HEK293 (cell line): Measurements from ENCODE around the gene TMPRSS5.

ENCODE experiments used
- CTCF ChIA-PET: fragments of 350-600 bp; formaldehyde crosslinking; extraction: SDS; loops from one replicate; lab custom pipeline; 2021; ENCODE audit warnings: antibody characterized with exemption; lab: Yijun Ruan, JAX
- POLR2A ChIA-PET: fragments of 300-600 bp; formaldehyde crosslinking; extraction: SDS; loops from one replicate; lab custom pipeline; 2020; ENCODE audit warnings: antibody characterized with exemption, inconsistent platforms; lab: Yijun Ruan, JAX
- H3K27ac ChIP-seq: fragments of 200-500 bp; sonication (Bioruptor generic); 2 replicates; pipeline ENCODE4 v1.5.1; 2014; ENCODE audit warnings: low read depth, low read length, control low read depth, inconsistent platforms; ENCODE audit errors: extremely low read depth
- H3K36me3 ChIP-seq, 2 experiments: fragments of 200-500 bp in 1 of 2; sonication (Bioruptor generic) in 1 of 2; 1 replicate in 1 of 2; 2 replicates in 1 of 2; pipeline ENCODE4 v1.5.1; 2014 to 2017; ENCODE audit warnings: inconsistent platforms in 2 of 2, low read length in 2 of 2; ENCODE audit not compliant: control insufficient read depth in 2 of 2, insufficient read depth in 1 of 2
- H3K4me1 ChIP-seq: fragments of 200-500 bp; sonication (Bioruptor generic); 2 replicates; pipeline ENCODE4 v1.5.1; 2014; ENCODE audit warnings: mild to moderate bottlenecking, low read length, inconsistent platforms; ENCODE audit not compliant: control insufficient read depth, insufficient read depth
- H3K4me3 ChIP-seq: 2 replicates; pipeline ENCODE4 v1.5.1; 2011; ENCODE audit warnings: low read depth, mild to moderate bottlenecking, control low read depth, low read length, moderate library complexity
- H3K9me3 ChIP-seq: fragments of 200-500 bp; sonication (Bioruptor generic); 2 replicates; pipeline ENCODE4 v1.5.1; 2014; ENCODE audit warnings: low read depth, low read length, inconsistent platforms; ENCODE audit not compliant: control insufficient read depth, insufficient read depth
- EGR2 ChIP-seq: fragments of 450-650 bp; formaldehyde crosslinking; IDR thresholded peaks from 2 replicates; pipeline ENCODE4 v1.5.1; 2016; ENCODE audit warnings: low read depth, missing biosample characterization, missing genetic modification characterization
- GLIS1 ChIP-seq: fragments of 450-650 bp; formaldehyde crosslinking; IDR thresholded peaks from 2 replicates; pipeline ENCODE4 v1.5.1; 2016; ENCODE audit warnings: missing biosample characterization, missing genetic modification characterization
- KLF1 ChIP-seq: fragments of 450-650 bp; formaldehyde crosslinking; IDR thresholded peaks from 2 replicates; pipeline ENCODE4 v1.5.1; 2016; ENCODE audit warnings: missing biosample characterization, missing genetic modification characterization
- KLF9 ChIP-seq: fragments of 450-650 bp; formaldehyde crosslinking; IDR thresholded peaks from 2 replicates; pipeline ENCODE4 v1.5.1; 2016; ENCODE audit warnings: missing biosample characterization, missing genetic modification characterization, low read depth
- SP7 ChIP-seq: fragments of 450-650 bp; formaldehyde crosslinking; IDR thresholded peaks from 2 replicates; pipeline ENCODE4 v1.5.1; 2016; ENCODE audit warnings: missing biosample characterization, missing genetic modification characterization
- WT1 ChIP-seq: fragments of 450-650 bp; formaldehyde crosslinking; IDR thresholded peaks from 2 replicates; pipeline ENCODE4 v1.5.1; 2016; ENCODE audit warnings: missing biosample characterization, missing genetic modification characterization
- ZBTB48 ChIP-seq: fragments of 450-650 bp; formaldehyde crosslinking; IDR thresholded peaks from 2 replicates; pipeline ENCODE4 v1.5.1; 2016; ENCODE audit warnings: missing biosample characterization, missing genetic modification characterization
- ZFHX2 ChIP-seq: fragments of 450-650 bp; formaldehyde crosslinking; conservative IDR thresholded peaks from 2 replicates; pipeline ENCODE4 v1.5.1; 2016; ENCODE audit warnings: missing biosample characterization, missing genetic modification characterization
- ZFP3 ChIP-seq: fragments of 450-650 bp; formaldehyde crosslinking; IDR thresholded peaks from 2 replicates; pipeline ENCODE4 v1.5.1; 2016; ENCODE audit warnings: low read depth, missing biosample characterization, missing genetic modification characterization
- ZNF140 ChIP-seq: fragments of 450-650 bp; formaldehyde crosslinking; IDR thresholded peaks from 2 replicates; pipeline ENCODE4 v1.5.1; 2016; ENCODE audit warnings: missing biosample characterization, missing genetic modification characterization
- ZNF2 ChIP-seq: fragments of 450-650 bp; formaldehyde crosslinking; IDR thresholded peaks from 2 replicates; pipeline ENCODE4 v1.5.1; 2016; ENCODE audit warnings: missing biosample characterization, missing genetic modification characterization
- ZNF335 ChIP-seq: fragments of 450-650 bp; formaldehyde crosslinking; conservative IDR thresholded peaks from 2 replicates; pipeline ENCODE4 v1.5.1; 2016; ENCODE audit warnings: missing biosample characterization, missing genetic modification characterization
- ZNF366 ChIP-seq: fragments of 450-650 bp; formaldehyde crosslinking; conservative IDR thresholded peaks from 2 replicates; pipeline ENCODE4 v1.5.1; 2016; ENCODE audit warnings: missing biosample characterization, missing genetic modification characterization
- ZNF768 ChIP-seq: fragments of 450-650 bp; formaldehyde crosslinking; IDR thresholded peaks from 2 replicates; pipeline ENCODE4 v1.5.1; 2018; ENCODE audit warnings: missing biosample characterization, mild to moderate bottlenecking, missing genetic modification characterization
- TF ChIP-seq, protein P1 (sequence below): fragments of 450-650 bp; formaldehyde crosslinking; IDR thresholded peaks from 2 replicates; pipeline ENCODE4 v1.5.1; 2016; ENCODE audit warnings: missing biosample characterization, missing genetic modification characterization
- TF ChIP-seq, protein P2 (sequence below): fragments of 450-650 bp; formaldehyde crosslinking; IDR thresholded peaks from 2 replicates; pipeline ENCODE4 v1.5.1; 2017; ENCODE audit warnings: missing biosample characterization, missing genetic modification characterization
- TF ChIP-seq, protein P3 (sequence below): fragments of 450-650 bp; formaldehyde crosslinking; IDR thresholded peaks from 2 replicates; pipeline ENCODE4 v1.5.1; 2016; ENCODE audit warnings: missing biosample characterization, missing genetic modification characterization, low read depth
- TF ChIP-seq, protein P4 (sequence below): fragments of 450-650 bp; formaldehyde crosslinking; IDR thresholded peaks from 2 replicates; pipeline ENCODE4 v1.5.1; 2016; ENCODE audit warnings: missing biosample characterization, missing genetic modification characterization
- TF ChIP-seq, protein P5 (sequence below): fragments of 450-650 bp; formaldehyde crosslinking; IDR thresholded peaks from 2 replicates; pipeline ENCODE4 v1.5.1; 2016; ENCODE audit warnings: missing biosample characterization, missing genetic modification characterization
- TF ChIP-seq, protein P6 (sequence below): fragments of 450-650 bp; formaldehyde crosslinking; IDR thresholded peaks from 2 replicates; pipeline ENCODE4 v1.5.1; 2016; ENCODE audit warnings: missing biosample characterization, missing genetic modification characterization
- TF ChIP-seq, protein P7 (sequence below): fragments of 450-650 bp; formaldehyde crosslinking; IDR thresholded peaks from 2 replicates; pipeline ENCODE4 v1.5.1; 2017; ENCODE audit warnings: missing biosample characterization, missing genetic modification characterization

Gene TMPRSS5

DNA sequence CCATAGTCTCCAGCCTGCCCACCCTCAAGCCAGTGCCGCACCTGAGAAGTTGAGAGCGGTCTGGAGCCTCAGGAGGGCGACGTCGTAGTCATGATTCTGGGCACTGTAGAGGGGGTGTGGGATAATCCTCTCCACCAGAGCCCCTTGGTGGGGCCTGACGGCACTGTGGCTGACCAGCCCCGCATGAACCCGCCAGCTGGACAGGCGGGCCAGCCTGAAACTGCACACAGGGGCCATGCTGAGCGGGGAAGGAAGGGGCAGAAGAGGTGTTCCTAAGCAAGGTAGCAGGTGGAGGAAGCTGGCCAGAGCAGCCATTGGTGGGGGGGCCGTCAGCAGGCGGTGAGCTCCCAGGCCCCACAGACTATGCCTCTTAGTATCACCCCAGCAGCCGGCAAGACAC is 13.1 kb downstream of the TMPRSS5 start (continued):
- no peak for TF ChIP-seq ZNF140 (tag by site-specific recombination)

DNA sequence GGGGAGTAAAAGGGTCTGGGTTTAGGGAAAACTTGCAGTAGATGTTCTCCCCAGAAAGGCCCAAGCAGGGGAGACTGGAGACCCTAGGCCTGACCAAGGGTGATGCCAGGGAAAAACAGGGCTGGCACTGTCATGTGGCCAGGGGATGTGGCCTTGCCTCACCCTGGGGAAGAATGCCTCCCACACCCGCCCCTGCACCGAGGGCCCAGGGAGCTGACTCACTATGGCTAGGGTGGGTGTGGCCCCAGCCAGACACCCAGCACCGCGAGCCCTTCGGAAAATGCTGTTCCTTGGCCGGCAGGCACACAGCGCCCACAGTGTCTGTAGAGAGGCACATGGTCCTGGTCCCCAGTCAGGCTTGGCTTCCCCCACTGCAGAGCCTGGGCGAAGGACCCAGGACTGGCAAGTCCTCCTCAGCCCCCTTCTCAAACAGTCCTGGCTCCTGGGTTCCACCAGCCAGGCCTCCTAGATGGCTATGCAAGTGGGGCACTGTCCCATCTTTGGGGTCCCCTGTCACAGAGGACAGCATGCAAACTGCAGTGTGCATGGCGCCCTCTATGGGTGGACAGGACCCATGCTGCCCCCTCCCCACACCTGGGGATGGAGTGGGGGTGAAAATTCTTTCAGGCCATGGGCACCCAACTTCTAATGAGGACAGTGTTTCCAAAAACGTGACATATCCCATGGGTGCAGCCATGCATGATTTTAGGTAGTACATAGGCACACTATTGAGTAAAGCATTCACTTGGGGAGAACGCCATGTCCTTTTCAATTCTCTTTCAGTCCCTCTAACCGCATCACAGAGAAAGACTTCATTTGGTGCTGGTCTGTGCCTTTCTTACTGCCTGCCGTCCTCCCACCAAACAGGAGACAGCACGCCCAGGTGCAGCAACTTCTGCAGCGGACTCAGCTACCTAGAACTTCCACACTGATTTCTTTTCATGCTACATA is 15.2 kb downstream of the TMPRSS5 start:
- H3K27ac ChIP-seq = no peak overlapping the region
- ChIA-PET POLR2A (no interaction called here), CTCF (interaction anchor here (0.5 to 1.2 kb wide), 12 partner anchors 12 to 744 kb away, joined by 3 to 7 read pairs (median 3); no protein-coding TSS in a partner anchor)
- no peaks in the 10 kb centered on the region for H3K36me3 ChIP-seq
- H3K4me1 ChIP-seq = no peaks in the 10 kb centered on the region
- no peak overlapping the region for H3K4me3 ChIP-seq
- H3K9me3 ChIP-seq = no peaks in the 10 kb centered on the region
- TF ChIP-seq, protein P1, sequence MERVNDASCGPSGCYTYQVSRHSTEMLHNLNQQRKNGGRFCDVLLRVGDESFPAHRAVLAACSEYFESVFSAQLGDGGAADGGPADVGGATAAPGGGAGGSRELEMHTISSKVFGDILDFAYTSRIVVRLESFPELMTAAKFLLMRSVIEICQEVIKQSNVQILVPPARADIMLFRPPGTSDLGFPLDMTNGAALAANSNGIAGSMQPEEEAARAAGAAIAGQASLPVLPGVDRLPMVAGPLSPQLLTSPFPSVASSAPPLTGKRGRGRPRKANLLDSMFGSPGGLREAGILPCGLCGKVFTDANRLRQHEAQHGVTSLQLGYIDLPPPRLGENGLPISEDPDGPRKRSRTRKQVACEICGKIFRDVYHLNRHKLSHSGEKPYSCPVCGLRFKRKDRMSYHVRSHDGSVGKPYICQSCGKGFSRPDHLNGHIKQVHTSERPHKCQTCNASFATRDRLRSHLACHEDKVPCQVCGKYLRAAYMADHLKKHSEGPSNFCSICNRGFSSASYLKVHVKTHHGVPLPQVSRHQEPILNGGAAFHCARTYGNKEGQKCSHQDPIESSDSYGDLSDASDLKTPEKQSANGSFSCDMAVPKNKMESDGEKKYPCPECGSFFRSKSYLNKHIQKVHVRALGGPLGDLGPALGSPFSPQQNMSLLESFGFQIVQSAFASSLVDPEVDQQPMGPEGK (tag by site-specific recombination) = peak; percentile 54; the same call in 1 of the 2 replicates
- TF ChIP-seq EGR2 (tag by site-specific recombination) (peak; percentile 87), ZNF335 (peak; percentile 35; the same call in 1 of the 2 replicates), ZFHX2 (tag by site-specific recombination) (peak; percentile 94), ZBTB48 (peak; percentile 49), SP7 (tag by site-specific recombination) (peak; percentile 16; the same call in 1 of the 2 replicates), ZNF768 (tag by site-specific recombination) (no peak), ZNF366 (no peak), KLF1 (tag by site-specific recombination) (peak; percentile 96), KLF9 (tag by site-specific recombination) (peak; percentile 88), ZNF2 (0 out of 2 replicates have a peak, but pooled peaks have one; percentile 43), GLIS1 (tag by site-specific recombination) (peak; percentile 34; the same call in 1 of the 2 replicates), ZNF140 (tag by site-specific recombination) (no peak), ZFP3 (tag by site-specific recombination) (no peak), WT1 (tag by site-specific recombination) (0 out of 2 replicates have a peak, but pooled peaks have one; percentile 49)
- TF ChIP-seq, protein P2, sequence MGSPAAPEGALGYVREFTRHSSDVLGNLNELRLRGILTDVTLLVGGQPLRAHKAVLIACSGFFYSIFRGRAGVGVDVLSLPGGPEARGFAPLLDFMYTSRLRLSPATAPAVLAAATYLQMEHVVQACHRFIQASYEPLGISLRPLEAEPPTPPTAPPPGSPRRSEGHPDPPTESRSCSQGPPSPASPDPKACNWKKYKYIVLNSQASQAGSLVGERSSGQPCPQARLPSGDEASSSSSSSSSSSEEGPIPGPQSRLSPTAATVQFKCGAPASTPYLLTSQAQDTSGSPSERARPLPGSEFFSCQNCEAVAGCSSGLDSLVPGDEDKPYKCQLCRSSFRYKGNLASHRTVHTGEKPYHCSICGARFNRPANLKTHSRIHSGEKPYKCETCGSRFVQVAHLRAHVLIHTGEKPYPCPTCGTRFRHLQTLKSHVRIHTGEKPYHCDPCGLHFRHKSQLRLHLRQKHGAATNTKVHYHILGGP (tag by site-specific recombination) = no peak
- TF ChIP-seq, protein P3, sequence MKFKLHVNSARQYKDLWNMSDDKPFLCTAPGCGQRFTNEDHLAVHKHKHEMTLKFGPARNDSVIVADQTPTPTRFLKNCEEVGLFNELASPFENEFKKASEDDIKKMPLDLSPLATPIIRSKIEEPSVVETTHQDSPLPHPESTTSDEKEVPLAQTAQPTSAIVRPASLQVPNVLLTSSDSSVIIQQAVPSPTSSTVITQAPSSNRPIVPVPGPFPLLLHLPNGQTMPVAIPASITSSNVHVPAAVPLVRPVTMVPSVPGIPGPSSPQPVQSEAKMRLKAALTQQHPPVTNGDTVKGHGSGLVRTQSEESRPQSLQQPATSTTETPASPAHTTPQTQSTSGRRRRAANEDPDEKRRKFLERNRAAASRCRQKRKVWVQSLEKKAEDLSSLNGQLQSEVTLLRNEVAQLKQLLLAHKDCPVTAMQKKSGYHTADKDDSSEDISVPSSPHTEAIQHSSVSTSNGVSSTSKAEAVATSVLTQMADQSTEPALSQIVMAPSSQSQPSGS (tag by site-specific recombination) = no peak
- TF ChIP-seq, protein P4, sequence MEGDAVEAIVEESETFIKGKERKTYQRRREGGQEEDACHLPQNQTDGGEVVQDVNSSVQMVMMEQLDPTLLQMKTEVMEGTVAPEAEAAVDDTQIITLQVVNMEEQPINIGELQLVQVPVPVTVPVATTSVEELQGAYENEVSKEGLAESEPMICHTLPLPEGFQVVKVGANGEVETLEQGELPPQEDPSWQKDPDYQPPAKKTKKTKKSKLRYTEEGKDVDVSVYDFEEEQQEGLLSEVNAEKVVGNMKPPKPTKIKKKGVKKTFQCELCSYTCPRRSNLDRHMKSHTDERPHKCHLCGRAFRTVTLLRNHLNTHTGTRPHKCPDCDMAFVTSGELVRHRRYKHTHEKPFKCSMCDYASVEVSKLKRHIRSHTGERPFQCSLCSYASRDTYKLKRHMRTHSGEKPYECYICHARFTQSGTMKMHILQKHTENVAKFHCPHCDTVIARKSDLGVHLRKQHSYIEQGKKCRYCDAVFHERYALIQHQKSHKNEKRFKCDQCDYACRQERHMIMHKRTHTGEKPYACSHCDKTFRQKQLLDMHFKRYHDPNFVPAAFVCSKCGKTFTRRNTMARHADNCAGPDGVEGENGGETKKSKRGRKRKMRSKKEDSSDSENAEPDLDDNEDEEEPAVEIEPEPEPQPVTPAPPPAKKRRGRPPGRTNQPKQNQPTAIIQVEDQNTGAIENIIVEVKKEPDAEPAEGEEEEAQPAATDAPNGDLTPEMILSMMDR (tag by site-specific recombination) = peak; percentile 76
- TF ChIP-seq, protein P5, sequence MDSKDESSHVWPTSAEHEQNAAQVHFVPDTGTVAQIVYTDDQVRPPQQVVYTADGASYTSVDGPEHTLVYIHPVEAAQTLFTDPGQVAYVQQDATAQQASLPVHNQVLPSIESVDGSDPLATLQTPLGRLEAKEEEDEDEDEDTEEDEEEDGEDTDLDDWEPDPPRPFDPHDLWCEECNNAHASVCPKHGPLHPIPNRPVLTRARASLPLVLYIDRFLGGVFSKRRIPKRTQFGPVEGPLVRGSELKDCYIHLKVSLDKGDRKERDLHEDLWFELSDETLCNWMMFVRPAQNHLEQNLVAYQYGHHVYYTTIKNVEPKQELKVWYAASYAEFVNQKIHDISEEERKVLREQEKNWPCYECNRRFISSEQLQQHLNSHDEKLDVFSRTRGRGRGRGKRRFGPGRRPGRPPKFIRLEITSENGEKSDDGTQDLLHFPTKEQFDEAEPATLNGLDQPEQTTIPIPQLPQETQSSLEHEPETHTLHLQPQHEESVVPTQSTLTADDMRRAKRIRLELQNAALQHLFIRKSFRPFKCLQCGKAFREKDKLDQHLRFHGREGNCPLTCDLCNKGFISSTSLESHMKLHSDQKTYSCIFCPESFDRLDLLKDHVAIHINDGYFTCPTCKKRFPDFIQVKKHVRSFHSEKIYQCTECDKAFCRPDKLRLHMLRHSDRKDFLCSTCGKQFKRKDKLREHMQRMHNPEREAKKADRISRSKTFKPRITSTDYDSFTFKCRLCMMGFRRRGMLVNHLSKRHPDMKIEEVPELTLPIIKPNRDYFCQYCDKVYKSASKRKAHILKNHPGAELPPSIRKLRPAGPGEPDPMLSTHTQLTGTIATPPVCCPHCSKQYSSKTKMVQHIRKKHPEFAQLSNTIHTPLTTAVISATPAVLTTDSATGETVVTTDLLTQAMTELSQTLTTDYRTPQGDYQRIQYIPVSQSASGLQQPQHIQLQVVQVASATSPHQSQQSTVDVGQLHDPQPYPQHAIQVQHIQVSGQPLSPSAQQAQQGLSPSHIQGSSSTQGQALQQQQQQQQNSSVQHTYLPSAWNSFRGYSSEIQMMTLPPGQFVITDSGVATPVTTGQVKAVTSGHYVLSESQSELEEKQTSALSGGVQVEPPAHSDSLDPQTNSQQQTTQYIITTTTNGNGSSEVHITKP (tag by site-specific recombination) = 0 out of 2 replicates have a peak, but pooled peaks have one; percentile 22
- TF ChIP-seq, protein P6, sequence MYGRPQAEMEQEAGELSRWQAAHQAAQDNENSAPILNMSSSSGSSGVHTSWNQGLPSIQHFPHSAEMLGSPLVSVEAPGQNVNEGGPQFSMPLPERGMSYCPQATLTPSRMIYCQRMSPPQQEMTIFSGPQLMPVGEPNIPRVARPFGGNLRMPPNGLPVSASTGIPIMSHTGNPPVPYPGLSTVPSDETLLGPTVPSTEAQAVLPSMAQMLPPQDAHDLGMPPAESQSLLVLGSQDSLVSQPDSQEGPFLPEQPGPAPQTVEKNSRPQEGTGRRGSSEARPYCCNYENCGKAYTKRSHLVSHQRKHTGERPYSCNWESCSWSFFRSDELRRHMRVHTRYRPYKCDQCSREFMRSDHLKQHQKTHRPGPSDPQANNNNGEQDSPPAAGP (tag by site-specific recombination) = 0 out of 2 replicates have a peak, but pooled peaks have one; percentile 24
- TF ChIP-seq, protein P7, sequence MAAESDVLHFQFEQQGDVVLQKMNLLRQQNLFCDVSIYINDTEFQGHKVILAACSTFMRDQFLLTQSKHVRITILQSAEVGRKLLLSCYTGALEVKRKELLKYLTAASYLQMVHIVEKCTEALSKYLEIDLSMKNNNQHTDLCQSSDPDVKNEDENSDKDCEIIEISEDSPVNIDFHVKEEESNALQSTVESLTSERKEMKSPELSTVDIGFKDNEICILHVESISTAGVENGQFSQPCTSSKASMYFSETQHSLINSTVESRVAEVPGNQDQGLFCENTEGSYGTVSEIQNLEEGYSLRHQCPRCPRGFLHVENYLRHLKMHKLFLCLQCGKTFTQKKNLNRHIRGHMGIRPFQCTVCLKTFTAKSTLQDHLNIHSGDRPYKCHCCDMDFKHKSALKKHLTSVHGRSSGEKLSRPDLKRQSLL = no peak
